Forelimb muscle (tissue), 1 donor: Measurements from ENCODE around the gene SACM1L. TPM values are rescaled to one million over a fixed set of nuclear protein-coding genes. Genes with fewer than 3 reads are reported as not detected.

Experiments used
- DNase-seq: peaks from one replicate; pipeline ENCODE4 v3.0.0-alpha.2; 2013; ENCODE audit warnings: low read depth
- polyA plus RNA-seq: library from polyadenylated mRNA; unstranded; fragments of 120-200 nt; gene quantifications from one replicate; pipeline ENCODE4 v1.2.1, GENCODE V29; 2013; ENCODE audit not compliant: insufficient read length

The SACM1L gene
- polyA plus RNA-seq, 1 donor = 27.2 TPM

DNA sequence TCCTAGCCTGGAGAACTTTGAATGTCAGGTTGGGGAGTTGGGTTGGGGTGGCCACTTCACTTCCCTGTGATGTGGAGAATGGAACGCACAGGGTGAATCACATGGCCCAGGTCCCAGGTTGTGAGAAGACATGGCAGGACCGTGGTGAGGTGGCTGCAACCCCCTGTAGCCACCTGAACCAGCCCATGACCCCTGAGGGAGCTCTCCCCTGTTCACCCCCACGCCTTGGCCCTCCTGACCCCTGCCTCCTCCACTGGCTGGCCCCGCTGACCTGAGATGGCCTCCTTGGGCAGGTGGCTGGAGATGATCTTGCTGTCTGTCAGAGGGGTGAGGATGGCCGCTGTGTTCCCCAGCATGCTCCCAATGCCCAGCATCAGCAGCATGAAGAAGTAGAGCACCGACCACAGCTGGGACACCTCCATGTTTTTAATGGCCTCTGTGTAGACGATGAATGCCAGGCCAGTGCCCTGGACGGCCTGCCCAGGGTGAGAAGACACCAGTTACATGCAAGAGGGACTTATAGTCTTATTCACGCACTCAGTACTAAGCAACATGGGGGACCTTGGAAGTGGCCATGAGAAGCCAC lies 76.2 kb downstream of the SACM1L start:
- DNase-seq = no peak

GRCh38 chr3:45765958-45766357 lies 76.8 kb downstream of the SACM1L start:
- no peak for DNase-seq

DNA sequence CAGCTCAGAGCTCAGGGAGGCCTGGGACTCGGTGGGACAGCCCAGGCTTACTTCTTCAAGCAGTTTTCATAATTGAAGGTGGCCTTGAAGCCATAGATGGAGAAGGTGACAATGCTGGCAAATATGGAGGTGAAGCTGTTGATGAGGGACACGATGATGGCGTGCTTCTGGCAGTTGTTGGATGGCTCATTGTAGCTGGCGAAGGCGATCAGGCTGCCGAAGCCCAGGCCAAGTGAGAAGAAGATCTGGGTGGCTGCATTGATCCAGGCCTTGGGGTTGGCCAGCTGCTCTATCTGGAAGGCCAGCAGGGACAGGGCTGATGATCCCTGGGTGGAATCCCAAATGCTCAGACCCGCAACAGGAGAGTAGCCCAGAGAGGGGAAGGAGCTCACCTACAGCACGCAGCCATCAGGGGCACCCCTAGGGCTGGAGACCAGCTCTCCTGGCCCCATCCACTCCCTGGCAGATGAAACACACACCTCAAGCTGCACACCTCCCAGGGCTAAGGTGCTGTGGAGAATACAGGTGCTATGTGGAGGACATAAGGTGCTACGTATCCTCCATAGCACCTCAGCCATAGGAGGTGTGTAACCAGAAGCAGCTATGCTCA lies 82.1 kb downstream of the SACM1L start:
- no peak for DNase-seq

- no peak for DNase-seq
These were observed 82.6 kb downstream of the SACM1L start for GRCh38 chr3:45771831-45772230.

GRCh38 chr3:45772341-45773035 lies 83.3 kb downstream of the SACM1L start:
- DNase-seq = no peak

DNA sequence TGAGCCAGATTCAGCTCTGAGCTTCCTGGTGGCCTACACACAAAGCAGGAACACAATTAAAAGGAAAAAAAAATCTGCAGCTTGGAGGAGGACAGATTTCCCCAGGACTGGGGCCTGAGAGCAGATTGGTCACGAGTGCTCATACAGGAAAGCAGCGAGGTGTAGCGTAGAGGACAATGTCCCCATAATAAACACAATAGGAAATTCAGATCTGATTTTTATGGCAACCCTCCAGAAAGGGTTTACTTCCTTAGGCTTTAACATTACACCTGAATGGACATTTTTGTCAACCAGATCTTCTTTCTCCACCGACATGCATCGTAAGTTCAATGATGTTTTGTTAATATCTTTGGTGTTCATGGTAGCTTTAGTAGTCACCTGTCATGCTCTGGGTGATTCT lies 83.9 kb downstream of the SACM1L start:
- DNase-seq = no peak

DNA sequence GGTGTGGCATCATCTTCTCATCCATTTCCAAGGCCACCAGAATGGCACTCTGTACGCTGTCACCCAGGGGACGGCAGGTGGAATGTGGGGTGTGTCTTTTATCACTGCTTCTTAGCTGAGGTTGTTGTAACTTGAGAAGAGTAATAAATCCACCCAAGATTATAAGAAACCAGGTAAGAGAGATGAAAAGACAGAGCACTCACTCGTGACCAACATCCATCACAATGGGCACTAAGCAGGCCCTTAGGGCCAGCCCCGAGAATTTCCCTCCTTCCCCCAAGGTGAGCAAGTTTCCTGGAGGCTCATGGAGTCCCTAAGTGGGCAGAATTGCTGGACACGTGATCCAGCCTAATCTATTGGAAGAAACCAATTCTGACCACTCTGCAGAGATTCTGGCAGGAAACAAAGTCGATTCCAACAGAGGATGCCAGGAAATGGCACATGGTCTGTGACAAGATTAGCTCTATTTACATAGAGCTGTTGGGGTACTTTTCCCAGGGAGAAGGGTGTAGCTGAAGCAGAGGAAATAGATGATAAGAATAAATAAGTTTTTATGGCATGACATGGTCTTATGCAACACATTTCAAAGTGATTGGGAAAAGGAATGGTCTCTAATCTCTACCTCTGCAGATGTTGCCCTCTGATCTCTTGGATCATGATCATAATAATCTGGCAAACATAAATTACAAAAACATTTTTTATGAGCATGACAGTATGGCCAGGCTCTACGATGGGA lies 84.7 kb downstream of the SACM1L start:
- no peak for DNase-seq

DNA sequence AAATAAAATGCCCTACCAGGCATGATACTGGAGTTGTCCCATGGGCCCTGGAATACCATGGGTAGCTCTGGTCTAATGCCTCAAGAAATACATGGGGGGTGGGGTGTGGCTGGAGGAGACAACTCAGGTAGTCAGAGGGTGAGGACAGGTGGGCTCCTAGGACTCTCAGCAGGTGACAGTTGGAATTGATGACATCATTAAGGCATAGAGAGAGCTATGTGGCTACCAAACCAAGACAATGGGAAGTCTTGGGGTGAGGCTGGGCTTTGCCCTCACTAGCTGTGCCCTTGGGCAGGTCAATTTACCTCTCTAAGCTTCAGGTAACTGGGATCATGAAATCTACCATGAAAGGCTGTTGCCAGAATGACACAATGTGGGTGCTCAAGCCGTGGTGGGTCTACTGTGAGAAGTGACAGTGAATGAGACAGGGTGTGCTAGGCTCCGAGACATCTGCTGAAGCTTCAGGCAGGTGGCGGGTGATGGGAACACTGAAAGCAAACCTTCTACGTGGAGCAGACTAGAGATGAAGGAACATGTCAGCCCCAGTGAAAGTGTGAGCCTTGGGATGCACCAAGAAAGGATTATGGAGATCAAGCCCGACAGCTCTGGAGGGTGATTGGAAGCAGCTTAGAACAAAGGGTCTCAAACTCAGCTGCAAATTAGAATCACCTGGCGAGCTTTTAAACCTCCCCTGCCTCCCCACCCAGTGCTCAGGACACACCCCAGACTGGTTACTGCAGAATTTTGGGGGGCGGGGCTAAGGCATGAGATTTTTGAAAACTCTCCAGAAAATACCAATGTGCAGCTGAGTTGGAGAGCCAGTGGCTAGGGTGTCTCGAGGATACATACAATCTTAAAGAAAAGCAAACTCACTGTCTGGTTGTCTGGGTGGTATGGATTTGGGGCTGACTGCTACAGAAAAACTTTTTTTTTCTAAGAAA lies 85.7 kb downstream of the SACM1L start:
- DNase-seq = no peak

DNA sequence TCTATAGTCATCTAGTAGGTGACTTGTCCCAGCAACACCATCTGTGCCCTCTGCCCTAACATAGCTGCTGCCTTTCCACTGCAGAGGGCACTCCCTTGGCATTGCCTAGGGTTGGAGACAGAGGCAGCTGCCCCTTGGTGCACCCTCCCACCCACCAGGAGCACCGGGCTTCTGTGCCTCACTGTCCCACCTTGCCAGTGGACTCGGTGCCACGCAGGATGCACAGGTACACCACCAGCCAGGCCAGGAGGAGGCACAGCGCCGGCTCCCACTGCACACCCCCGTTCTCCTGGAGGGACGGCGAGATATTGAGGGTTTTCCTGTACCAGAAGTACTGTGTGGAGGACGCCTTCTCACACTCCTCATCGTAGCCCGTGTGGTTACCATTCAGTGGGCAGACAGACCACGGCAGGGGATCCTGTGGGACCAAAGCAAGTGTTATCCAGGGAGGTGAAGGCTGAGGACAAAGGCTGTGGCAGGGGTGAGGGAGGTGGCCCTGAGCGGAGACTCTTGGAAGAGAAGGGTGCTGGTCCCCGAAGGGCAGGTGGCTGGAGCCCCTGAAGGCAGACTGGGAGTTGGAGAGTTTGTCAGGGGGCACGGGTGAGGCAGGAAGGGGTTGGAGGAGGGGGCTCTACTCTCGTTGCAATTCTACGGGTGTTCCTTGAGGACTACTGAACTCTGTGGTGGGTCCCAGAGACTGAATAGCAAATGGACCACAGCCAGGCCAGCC lies 86.5 kb downstream of the SACM1L start:
- DNase-seq = no peak

DNA sequence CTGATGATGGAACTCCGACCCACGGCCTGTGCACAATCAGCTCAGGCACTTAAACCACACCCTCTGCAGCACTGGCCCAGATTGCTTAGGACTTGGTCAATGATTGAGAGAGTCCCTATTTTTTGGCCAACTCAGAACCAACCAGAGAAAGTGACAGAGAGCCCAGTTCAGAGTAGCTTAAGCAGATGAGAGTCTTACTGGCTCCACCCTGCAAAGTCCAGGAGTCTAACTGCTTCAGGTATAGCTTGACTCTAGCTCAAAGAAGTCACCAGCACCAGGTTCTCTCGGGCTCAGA lies 87.1 kb downstream of the SACM1L start:
- DNase-seq = no peak

- no peak for DNase-seq
These were observed 87.4 kb downstream of the SACM1L start for GRCh38 chr3:45776611-45777010.

GRCh38 chr3:45777111-45777745 lies 88.0 kb downstream of the SACM1L start:
- DNase-seq = no peak

DNA sequence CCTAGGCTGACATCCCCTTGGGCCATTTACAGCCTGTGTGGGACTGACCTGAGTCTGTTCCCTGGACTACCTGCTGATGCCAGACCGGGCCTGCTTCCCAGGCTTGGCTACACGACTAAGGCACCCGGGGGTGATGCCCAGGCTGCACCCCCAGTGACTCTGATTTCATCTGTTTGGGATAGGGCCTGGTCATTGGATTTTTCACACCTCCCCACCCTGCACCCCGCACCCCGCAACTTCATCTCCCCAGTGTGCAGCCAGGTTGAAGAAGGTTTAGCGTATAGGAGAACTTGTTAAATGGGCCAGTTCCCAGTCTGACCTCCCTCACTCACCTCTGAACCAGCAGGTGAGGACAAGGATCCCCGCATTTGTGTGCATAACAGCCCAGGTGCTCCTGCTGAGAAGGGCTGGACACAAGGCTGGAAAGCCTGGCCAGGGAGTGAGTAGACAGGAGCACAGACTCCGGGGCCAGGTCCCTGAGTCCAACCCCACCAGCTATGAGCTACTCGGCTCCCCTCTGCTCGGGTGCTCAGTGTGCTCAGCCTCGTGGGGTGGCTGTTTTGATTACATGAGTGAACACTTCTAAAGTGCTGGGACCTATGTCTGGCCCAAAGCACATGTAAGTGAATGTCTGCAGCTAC lies 88.7 kb downstream of the SACM1L start:
- no peak for DNase-seq

DNA sequence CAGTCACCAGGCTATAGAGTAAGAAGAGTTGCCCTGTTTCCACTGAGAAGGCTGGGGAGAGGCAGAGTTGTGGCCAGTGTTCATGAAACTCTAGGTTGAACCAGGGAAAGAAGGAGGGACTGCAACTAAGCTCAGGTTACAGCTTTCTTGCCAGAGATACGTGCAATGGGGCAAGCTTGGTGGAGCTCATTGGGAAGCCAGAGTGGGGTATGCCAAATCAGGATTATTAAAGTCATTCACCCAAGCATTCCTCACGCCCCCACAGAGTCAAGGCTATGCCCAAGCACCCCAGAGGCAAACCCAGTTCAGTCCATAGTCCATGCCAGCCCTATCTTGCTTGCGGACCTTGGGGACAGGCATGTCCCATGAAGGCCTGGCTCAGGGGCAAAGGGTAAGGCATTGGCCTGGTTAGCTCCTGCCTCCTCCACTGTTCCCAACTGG lies 89.6 kb downstream of the SACM1L start:
- DNase-seq = no peak

DNA sequence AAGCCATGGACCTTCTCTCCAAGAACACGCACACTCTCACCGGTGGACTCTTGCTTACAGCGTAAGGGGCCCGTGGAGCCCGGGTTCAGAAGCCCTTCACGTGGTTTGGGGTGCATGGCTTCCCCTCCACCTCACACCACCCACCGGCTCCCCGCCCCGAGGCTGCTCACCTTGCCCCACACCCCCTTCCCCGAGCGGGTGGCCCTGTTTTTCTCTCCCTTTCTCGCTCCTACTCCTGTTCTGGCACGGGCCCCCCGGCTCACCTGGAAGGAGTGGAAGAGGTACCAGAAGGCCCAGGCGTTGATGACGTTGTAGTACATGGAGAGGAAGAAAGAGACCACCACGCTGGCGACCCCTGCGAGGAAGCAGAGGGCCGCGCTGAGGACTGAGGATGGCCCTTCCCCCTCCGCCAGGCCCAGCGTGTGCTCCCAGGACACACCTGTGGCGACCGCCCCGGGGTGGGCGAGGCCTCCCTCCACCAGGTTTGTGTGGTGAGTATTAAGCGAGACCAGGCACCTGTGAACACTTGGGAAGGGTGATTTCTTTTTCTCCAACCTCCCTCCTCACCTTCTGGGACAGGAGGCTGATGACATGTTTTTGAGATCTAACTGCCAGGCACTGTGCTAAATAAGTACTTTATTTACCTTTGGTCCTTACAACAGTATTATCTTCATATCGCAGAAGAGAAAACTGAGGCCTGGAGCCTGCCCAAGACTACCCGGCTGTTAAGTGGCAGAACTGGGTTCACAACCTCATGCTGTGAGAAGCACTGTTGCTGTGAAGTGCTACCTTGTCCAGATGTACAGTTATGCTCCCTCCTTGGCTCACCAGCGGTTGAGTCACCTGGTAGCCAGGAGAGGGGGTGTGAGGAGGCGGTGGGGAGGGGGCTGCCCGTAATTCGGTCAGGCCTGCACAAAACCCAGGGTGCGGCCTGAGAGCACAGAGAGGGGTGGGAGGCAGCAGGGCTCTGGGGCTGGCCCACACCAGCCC lies 90.8 kb downstream of the SACM1L start:
- DNase-seq = no peak

GRCh38 chr3:45781271-45781670 lies 92.1 kb downstream of the SACM1L start:
- DNase-seq = no peak

DNA sequence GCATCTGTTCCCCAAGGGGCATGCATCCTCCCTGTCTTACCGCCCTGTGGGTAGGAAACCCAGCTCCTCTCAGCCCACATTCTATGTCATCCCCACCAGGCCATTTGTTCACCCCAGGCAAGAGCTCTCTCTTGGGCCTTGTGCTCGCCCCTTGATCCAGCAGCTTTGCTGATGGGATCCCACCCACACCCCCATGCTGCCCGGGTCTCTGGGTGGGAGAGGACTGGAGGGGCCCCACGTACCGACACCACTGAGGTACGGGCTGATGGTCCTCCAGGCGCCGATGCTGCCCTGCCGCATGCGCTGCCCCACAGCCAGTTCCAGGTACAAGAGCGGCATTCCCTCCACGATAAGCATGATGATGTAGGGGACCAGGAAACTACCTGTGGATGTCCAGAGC lies 92.6 kb downstream of the SACM1L start:
- DNase-seq = no peak

DNA sequence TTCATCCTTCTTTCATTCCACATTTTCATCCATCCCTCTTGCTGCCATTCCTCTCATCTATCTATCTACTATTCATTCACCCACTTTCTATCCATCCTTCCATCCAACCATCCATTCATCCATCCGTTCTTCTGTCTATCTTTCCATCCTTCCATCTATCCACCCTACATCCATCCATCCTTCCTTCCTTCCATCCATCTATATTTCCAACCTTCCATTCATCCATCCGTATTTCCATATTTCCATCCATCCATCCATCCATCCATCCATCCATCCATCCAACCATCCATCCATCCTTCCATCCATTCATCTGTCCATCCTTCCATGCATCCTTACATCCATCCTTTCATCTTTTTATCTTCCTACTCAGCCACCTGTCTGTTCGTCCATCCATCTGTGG lies 93.2 kb downstream of the SACM1L start:
- DNase-seq = no peak

DNA sequence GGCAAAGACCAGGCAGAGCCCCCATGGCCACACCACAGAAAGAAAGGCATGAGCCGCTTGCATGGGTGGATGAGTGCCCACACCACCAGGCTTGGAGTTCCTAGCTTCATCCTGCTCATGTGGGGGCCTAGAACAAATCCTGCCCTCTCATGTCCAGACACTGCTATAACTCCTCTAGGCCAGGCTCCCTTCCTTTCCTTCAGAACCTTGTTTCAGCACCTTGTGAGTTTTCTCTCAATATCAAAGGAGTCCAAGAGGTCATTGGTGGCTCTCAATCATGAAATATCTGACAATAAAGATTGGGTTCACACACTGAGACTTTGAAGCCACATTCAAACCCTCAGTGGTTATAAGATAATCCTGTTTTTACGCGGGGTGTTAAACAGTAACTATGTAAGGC lies 94.5 kb downstream of the SACM1L start:
- no peak for DNase-seq
